HepG2 (cell line): ENCODE data around the gene GAS2. TPM values are rescaled to one million over a fixed set of nuclear protein-coding genes. Genes with fewer than 3 reads are reported as not detected.
A peak's percentile ranks its signal among the peaks of the same experiment; 100 is the strongest.

ENCODE experiments used
- ARID5B ChIP-seq: IDR thresholded peaks from 2 replicates; pipeline ENCODE4 v1.4.0; 2020; ENCODE audit warnings: mild to moderate bottlenecking, missing genetic modification reagents
- BRCA1 ChIP-seq: sonication (generic); formaldehyde crosslinking; IDR thresholded peaks from 2 replicates; pipeline ENCODE4 v1.4.0; 2020; ENCODE audit warnings: missing genetic modification reagents
- CEBPB ChIP-seq: IDR thresholded peaks from 2 replicates; pipeline ENCODE4 v1.6.1; 2011; ENCODE audit warnings: low read depth, low read length, improper control_type of control experiment, borderline replicate concordance
- FOXP1 ChIP-seq, 2 experiments: fragments of 450-650 bp in 1 of 2; IDR thresholded peaks; 2 replicates each; pipeline ENCODE4 v1.6.1; 2017 to 2018; ENCODE audit warnings: antibody characterized with exemption in 1 of 2
- HOXD1 ChIP-seq: sonication (generic); formaldehyde crosslinking; IDR thresholded peaks from 2 replicates; pipeline ENCODE4 v1.5.0; 2020; ENCODE audit warnings: missing genetic modification reagents
- MTERF4 ChIP-seq: sonication (generic); formaldehyde crosslinking; IDR thresholded peaks from 2 replicates; pipeline ENCODE4 v1.8.0; 2023; ENCODE audit warnings: mild to moderate bottlenecking, missing genetic modification reagents
- NR2F6 ChIP-seq, 2 experiments: IDR thresholded peaks; 2 replicates each; pipeline ENCODE4 v1.6.1; 2016; ENCODE audit warnings: antibody characterized with exemption in 1 of 2, mild to moderate bottlenecking in 1 of 2
- SIN3B ChIP-seq: fragments of 150-350 bp; IDR thresholded peaks from 2 replicates; pipeline ENCODE4 v1.6.1; 2014; ENCODE audit warnings: low read length
- SKI ChIP-seq: fragments of 450-650 bp; IDR thresholded peaks from one replicate; pipeline ENCODE4 v1.6.1; 2018; ENCODE audit warnings: mild to moderate bottlenecking; ENCODE audit not compliant: partially characterized antibody
- SRF ChIP-seq: IDR thresholded peaks from 2 replicates; pipeline ENCODE4 v1.6.1; 2011; ENCODE audit warnings: mild to moderate bottlenecking, low read depth, low read length, moderate library complexity
- TEAD3 ChIP-seq: optimal IDR thresholded peaks from 2 replicates; pipeline ENCODE3; 2016; ENCODE audit warnings: borderline replicate concordance
- WIZ ChIP-seq: sonication (generic); formaldehyde crosslinking; IDR thresholded peaks from 2 replicates; pipeline ENCODE4 v1.5.1; 2020; ENCODE audit warnings: mild to moderate bottlenecking, missing genetic modification reagents
- ZBTB7A ChIP-seq: sonication (generic); formaldehyde crosslinking; IDR thresholded peaks from 2 replicates; pipeline ENCODE4 v1.8.0; 2022; ENCODE audit warnings: mild to moderate bottlenecking, missing genetic modification reagents
- ZMAT5 ChIP-seq: sonication (generic); formaldehyde crosslinking; IDR thresholded peaks from 2 replicates; pipeline ENCODE4 v1.5.0; 2020; ENCODE audit warnings: mild to moderate bottlenecking, low read depth, missing genetic modification reagents, borderline replicate concordance
- ZNF251 ChIP-seq: sonication (generic); formaldehyde crosslinking; IDR thresholded peaks from 2 replicates; pipeline ENCODE4 v1.9.0; 2021; ENCODE audit warnings: mild to moderate bottlenecking, missing genetic modification reagents
- ZNF281 ChIP-seq: sonication (generic); formaldehyde crosslinking; IDR thresholded peaks from 2 replicates; pipeline ENCODE4 v1.4.0; 2020; ENCODE audit warnings: missing genetic modification reagents, borderline replicate concordance
- ZNF562 ChIP-seq: sonication (generic); formaldehyde crosslinking; IDR thresholded peaks from 2 replicates; pipeline ENCODE4 v1.8.0; 2022; ENCODE audit warnings: missing genetic modification reagents, borderline replicate concordance
- ZNF598 ChIP-seq: sonication (generic); formaldehyde crosslinking; IDR thresholded peaks from 2 replicates; pipeline ENCODE4 v1.5.1; 2020; ENCODE audit warnings: mild to moderate bottlenecking, missing genetic modification reagents, borderline replicate concordance
- polyA plus RNA-seq, 8 experiments: library from polyadenylated mRNA; depleted of rRNA in 3 of 8; stranded (reverse) in 7 of 8; unstranded in 1 of 8; fragments of >200 nt; fragmentation: Illumina TruSeq in 4 of 8; extraction: Trizol in 4 of 8; gene quantifications; 2 replicates each; pipeline versions ENCODE4 v1.2.1 to v1.2.3, GENCODE V29; 2011 to 2016; ENCODE audit warnings: low read depth in 4 of 8, missing spikeins in 1 of 8, mixed read lengths in 1 of 8; ENCODE audit not compliant: insufficient read depth in 1 of 8
- total RNA-seq, 5 experiments: library from RNA; depleted of rRNA; stranded (reverse); fragments of >200 nt; fragmentation: Illumina TruSeq; extraction: Trizol; gene quantifications; 2 replicates each; pipeline ENCODE4 v1.2.3, GENCODE V29; 2016; ENCODE audit warnings: low read depth in 1 of 5
- TF ChIP-seq, protein P1 (sequence below): sonication (generic); formaldehyde crosslinking; IDR thresholded peaks from 2 replicates; pipeline ENCODE4 v1.5.1; 2020; ENCODE audit warnings: missing genetic modification reagents, mild to moderate bottlenecking, borderline replicate concordance
- TF ChIP-seq, protein P2 (sequence below): sonication (generic); formaldehyde crosslinking; IDR thresholded peaks from 2 replicates; pipeline ENCODE4 v1.4.0; 2020; ENCODE audit warnings: mild to moderate bottlenecking, missing genetic modification reagents

The GAS2 gene
- total and polyA plus RNA-seq, 2 of the 13 experiments (the other 11 are each of a cell fraction or from before 2014, with no cell fraction given), result 26.0 to 85.1 TPM

GRCh38 chr11:22802861-22803260 is 136.4 kb downstream of the GAS2 start (continued):
- TF ChIP-seq ZNF281 (CRISPR knock-in tag) (no peak), NR2F6 (IDR thresholded peaks at IDR 0.05) (no peak), NR2F6 (CRISPR knock-in tag; IDR thresholded peaks at IDR 0.05) (no peak), BRCA1 (CRISPR knock-in tag) (no peak), SIN3B (no peak), ARID5B (CRISPR knock-in tag) (peak; percentile 44; the same call in 1 of the 2 replicates), HOXD1 (CRISPR knock-in tag) (no peak), ZNF251 (CRISPR knock-in tag) (no peak), CEBPB (peak; percentile 96), SRF (no peak), ZNF562 (CRISPR knock-in tag) (no peak), SKI (no peak), WIZ (CRISPR knock-in tag) (no peak), ZMAT5 (CRISPR knock-in tag) (no peak), MTERF4 (CRISPR knock-in tag) (no peak), TEAD3 (CRISPR knock-in tag) (peak; percentile 30), ZBTB7A (CRISPR knock-in tag) (no peak), ZNF598 (CRISPR knock-in tag) (no peak), FOXP1 (IDR thresholded peaks at IDR 0.05) (no peak), FOXP1 (CRISPR knock-in tag; IDR thresholded peaks at IDR 0.05) (no peak)
- TF ChIP-seq, protein P1, sequence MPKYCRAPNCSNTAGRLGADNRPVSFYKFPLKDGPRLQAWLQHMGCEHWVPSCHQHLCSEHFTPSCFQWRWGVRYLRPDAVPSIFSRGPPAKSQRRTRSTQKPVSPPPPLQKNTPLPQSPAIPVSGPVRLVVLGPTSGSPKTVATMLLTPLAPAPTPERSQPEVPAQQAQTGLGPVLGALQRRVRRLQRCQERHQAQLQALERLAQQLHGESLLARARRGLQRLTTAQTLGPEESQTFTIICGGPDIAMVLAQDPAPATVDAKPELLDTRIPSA (CRISPR knock-in tag), result no peak
- TF ChIP-seq, protein P2, sequence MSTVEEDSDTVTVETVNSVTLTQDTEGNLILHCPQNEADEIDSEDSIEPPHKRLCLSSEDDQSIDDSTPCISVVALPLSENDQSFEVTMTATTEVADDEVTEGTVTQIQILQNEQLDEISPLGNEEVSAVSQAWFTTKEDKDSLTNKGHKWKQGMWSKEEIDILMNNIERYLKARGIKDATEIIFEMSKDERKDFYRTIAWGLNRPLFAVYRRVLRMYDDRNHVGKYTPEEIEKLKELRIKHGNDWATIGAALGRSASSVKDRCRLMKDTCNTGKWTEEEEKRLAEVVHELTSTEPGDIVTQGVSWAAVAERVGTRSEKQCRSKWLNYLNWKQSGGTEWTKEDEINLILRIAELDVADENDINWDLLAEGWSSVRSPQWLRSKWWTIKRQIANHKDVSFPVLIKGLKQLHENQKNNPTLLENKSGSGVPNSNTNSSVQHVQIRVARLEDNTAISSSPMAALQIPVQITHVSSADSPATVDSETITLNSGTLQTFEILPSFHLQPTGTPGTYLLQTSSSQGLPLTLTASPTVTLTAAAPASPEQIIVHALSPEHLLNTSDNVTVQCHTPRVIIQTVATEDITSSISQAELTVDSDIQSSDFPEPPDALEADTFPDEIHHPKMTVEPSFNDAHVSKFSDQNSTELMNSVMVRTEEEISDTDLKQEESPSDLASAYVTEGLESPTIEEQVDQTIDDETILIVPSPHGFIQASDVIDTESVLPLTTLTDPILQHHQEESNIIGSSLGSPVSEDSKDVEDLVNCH (CRISPR knock-in tag), result no peak
